Fibroblast of the aortic adventitia (primary cell): ENCODE data around the gene TENM4. TPM values are rescaled to one million over a fixed set of nuclear protein-coding genes. Genes with fewer than 3 reads are reported as not detected.

ENCODE experiments used
- DNase-seq: peaks from one replicate; pipeline ENCODE4 v3.0.0-alpha.2; 2010; ENCODE audit warnings: low read depth
- H3K4me3 ChIP-seq: 2 replicates; pipeline ENCODE4 v1.5.1; 2011; ENCODE audit warnings: low read depth, mild to moderate bottlenecking, control low read depth, low read length, moderate library complexity
- CTCF ChIP-seq: IDR thresholded peaks from 2 replicates; pipeline ENCODE4 v1.5.1; 2011; ENCODE audit warnings: mild to moderate bottlenecking, low read length, control low read depth, inconsistent platforms; ENCODE audit not compliant: insufficient read depth
- total RNA-seq: library from RNA; depleted of rRNA; stranded (reverse); fragments of >200 nt; gene quantifications from 2 replicates; pipeline ENCODE4 v1.2.3, GENCODE V29; 2012; ENCODE audit warnings: low replicate concordance

The TENM4 gene
- total RNA-seq, 1 donor, result 113 TPM

- peak; percentile 46 for DNase-seq
- no peak for TF ChIP-seq CTCF
- H3K4me3 ChIP-seq, result no peak overlapping the region
Measured at GRCh38 chr11:79321263-79321662, 119.6 kb downstream of the TENM4 start.

GRCh38 chr11:79314906-79315689 is 125.7 kb downstream of the TENM4 start:
- peak; percentile 28 for DNase-seq
- H3K4me3 ChIP-seq, result no peak overlapping the region
- no peak for TF ChIP-seq CTCF

GRCh38 chr11:79313530-79313913 is 127.3 kb downstream of the TENM4 start:
- no peak overlapping the region for H3K4me3 ChIP-seq
- no peak for TF ChIP-seq CTCF
- DNase-seq, result no peak

- peak; percentile 46 for DNase-seq
- H3K4me3 ChIP-seq, result no peak overlapping the region
- no peak for TF ChIP-seq CTCF
Measured at GRCh38 chr11:79312617-79313529, 128.0 kb downstream of the TENM4 start.

GRCh38 chr11:79311461-79311860 is 129.4 kb downstream of the TENM4 start:
- no peak for DNase-seq
- TF ChIP-seq CTCF, result no peak
- no peak overlapping the region for H3K4me3 ChIP-seq

- TF ChIP-seq CTCF, result no peak
- DNase-seq, result peak; percentile 69
Measured at GRCh38 chr11:79309407-79309806, 131.4 kb downstream of the TENM4 start.

More at GRCh38 chr11:79309407-79309806, 131.4 kb downstream of the TENM4 start:
- no peak overlapping the region for H3K4me3 ChIP-seq
